DMS53 treated with DMSO at 0.1 percent for 48 hours (cell line): ENCODE results near the gene MORN1.
"Not testable (repeated sequence)": the region's sequence is repeated elsewhere in the genome, so short reads cannot be mapped to it uniquely, and the experiment has no call there.

Source experiments
- DNase-seq: peaks from one replicate; lab custom pipeline; 2025; ENCODE audit not compliant: unreplicated experiment; lab: John Stamatoyannopoulos, UW

MORN1 gene

DNA sequence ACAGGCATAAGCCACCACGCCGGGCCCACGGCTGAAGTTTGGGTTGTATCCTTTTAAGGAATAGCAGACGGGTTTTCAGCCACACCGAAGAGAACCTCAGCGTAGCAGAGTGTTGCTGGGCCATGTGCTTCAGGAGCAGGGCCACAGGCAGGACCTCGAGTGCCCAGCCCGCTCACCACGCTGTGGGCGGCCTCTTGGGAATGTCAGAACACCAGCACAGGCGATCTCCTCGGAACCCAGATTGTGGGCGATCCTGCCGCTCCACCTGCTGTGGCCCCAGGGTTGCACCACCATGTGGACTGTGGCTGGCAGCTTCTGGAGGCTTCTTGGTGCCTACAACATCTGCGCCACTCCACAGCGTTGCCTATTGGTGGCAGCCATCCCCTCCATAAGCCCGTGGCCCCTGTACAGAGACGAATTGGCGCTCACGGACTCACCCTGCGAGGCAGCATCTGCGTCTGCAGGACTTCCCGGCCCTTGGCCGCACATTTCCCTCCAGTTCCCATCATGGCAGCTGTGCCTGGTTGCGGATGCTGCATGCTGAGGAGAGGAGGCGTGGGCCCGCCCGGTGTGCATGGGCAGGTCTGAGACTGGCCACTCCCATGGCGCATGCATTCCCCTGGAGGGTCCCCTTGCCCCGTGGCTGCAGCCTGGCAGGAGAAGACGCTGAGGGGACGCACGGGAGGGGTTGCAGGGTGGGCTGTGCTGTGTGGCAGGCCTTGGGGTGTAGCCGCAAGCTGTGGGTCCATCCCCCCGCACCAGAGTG lies 93.9 kb downstream of the MORN1 start:
- DNase-seq: no peak

DNA sequence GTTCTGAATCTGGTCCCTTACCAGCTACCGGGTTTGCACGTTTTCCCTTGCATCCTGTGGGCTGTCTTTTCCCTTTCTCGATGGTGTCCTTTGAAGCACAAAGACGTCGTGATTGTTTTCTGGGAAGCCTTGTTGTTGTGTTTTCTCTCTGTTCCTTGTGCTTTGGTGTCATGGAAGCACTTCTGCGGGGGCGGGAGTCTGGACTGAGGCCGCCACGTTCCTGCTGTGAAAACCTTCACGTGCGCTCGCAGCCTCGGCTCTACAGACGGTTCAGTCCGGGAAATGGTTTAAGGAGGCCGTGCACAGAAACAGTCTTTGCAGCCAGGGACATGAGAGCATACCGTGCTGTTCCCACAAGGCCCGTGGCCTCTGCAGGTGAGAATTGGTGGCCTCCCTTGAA lies 94.7 kb downstream of the MORN1 start:
- DNase-seq: no peak

DNA sequence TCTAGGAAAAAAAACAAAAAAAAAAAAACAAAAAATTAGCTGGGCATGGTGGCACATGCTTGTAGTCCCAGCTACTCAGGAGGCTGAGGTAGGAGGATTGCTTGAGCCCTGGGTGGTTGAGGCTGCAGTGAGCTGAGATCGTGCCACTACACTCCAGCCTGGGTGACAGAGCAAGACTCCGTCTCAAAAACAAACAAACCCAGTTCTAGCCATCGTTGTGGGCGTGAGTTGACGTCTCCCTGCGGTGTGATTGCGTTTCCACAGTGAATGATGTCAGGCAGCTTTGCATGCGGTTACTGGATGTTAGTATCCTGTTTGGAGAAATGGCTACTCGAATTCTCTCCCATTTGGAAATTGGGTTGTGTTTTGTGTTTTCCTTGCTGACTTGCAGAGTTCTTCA lies 95.1 kb downstream of the MORN1 start:
- DNase-seq: not testable (repeated sequence)

GRCh38 chr1:2295526-2295925 lies 95.8 kb downstream of the MORN1 start:
- no peak for DNase-seq

DNA sequence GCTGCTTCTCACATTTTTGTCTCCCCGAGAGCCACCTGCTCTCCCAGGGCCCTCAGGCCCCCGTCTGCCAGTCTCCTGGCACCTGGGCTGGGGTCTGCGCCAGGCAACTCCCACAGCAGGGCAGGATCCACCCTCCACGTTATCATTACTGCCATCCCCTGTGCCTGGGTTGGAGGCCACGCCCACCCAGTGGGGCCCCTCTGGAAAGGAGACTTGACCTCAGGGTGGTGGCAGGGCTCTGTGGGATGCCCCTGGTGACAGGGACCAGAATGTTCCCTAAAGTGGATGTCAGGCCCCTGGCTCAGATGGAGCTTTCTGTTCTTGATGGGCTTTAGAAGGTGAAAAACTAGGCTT lies 96.7 kb downstream of the MORN1 start:
- no peak for DNase-seq

- DNase-seq: no peak
Measured at GRCh38 chr1:2294033-2294724, 97.2 kb downstream of the MORN1 start.

- no peak for DNase-seq
Measured at GRCh38 chr1:2292725-2293450, 98.5 kb downstream of the MORN1 start.

DNA sequence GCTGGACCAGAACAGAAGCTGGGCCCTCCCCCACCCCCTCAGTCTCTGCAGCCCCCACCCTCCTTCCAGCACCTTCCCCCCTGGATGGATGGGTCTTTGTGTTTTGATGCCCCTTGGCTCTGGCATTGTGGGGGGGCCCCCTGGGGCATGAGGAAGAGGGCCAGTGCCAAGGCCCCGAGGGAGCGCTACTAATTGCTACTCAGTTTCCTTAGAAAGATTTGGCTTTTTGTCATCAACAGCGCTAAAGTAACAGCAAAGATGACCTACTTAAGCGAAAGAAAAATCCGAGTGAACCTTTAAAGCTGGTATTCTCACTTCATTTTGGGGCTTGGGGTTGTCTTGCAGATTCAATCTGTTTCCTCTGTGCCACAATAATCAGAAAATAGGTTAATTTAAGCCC lies 99.8 kb downstream of the MORN1 start:
- DNase-seq: no peak

- no peak for DNase-seq
Measured at GRCh38 chr1:2290595-2291510, 100.5 kb downstream of the MORN1 start.

DNA sequence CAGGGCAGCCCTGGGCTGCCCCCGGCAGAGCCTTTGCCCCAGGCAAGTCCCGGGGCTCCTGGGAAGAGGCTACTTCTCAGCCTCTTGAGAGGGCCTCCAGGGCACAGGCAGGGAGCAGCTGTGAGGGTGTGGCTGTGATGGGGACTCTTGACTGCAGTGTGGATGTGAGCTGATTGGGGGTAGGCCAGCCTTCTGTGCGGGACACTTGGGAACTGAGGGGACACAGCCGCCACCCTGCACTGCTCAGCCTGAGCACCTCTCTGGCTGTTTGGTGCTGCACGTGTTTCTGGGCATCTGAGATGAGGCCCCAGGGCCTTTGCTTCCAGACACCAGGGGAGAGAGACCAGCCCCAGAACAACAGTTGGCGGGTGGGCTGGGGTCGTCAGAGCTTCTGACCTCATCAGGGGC lies 101.2 kb downstream of the MORN1 start:
- DNase-seq: no peak

DNA sequence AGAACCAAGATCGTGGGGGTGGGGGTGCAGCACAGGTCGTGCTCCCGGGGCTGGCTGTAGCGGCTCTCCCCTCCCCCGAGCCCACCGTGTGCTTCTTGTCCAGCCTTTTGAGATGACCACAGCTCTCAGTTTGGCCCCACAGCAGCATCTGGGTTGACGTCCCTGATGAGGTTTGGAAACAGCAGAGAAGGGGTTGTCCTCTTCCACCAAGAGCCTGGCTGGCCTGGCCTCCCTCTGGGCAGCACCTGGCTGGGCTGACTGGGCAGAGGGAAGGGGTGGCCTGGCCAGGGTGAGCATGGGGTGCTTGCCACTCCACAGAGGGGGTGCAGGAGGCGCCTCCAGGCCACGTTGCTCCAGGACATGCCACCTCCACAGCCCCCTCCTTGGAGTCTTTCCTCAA lies 101.7 kb downstream of the MORN1 start:
- DNase-seq: no peak

DNA sequence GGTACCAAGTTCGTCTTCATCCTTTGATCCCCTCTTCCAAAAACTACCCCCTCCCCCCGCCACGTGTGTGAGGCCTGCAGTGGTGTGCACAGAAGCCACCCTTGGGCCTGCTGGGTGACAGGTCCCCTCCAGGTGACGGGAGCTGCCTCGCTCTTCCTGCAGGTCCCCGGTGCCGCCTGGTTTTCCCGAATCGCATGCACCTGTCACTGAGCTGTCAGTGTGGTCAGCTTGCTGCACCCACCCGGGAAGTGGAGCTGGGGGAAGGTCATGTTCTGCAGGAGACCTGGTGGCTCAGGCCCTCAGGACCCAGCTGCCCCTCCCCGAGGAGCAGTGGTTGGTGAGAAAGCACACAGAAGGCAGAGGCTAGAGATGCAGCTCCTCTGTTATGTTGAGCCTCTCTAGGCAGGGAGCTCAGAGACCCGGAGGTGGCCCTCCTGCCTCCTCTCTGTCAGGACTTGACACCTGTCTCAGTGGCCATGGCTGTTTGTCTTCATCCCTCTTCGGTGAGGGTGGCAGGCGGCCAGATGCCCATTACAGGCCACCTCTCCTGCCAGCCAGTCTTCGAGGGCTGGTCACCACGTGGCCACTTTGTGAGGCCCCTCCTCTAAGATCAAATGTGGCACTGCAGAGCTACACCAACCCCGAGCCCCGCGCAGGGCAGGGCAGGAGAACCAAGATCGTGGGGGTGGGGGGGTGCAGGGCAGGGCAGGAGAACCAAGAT lies 102.4 kb downstream of the MORN1 start:
- DNase-seq: no peak

- no peak for DNase-seq
Measured at GRCh38 chr1:2288311-2288710, 103.0 kb downstream of the MORN1 start.

DNA sequence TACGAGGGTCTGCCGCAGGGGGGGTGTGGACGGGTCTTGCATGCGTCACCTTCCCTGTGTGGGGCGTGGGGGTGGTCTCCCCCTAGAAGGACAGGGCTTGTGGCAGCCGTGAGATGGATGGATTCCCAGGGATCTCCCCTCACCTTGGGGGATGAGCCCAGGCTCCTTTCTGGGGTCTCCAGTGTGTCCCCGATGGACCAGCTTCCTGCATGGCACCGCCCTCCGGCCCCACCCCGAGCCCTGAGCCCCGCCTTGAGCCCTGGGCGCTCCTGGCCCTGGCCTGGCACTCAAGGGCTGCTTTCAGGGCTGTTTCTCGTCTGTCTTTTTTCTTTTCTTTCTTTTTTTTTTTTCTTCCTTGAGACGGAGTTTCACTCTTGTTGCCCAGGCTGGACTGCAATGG lies 103.7 kb downstream of the MORN1 start:
- no peak for DNase-seq

DNA sequence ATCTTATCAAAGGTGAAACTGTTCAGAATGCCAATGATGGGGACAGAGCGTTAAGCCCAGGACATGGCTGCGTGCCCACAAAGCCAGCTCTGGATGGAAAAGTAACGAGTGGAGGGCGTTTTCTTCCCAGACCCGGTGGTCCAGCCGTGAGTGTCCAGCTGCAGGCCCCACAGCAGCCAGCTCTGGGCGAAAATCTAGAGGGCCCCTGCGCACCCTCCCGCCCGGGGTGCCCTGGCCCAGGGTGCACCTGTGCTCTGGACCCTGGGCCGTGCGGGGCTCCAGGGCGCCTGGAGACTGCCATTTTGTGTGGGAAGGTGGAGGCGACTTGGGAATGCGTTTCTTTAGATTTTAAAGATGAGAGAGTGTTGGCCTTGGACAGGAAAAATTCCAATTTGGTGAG lies 104.4 kb downstream of the MORN1 start:
- DNase-seq: no peak

- no peak for DNase-seq
Measured at GRCh38 chr1:2284932-2285331, 106.4 kb downstream of the MORN1 start.

DNA sequence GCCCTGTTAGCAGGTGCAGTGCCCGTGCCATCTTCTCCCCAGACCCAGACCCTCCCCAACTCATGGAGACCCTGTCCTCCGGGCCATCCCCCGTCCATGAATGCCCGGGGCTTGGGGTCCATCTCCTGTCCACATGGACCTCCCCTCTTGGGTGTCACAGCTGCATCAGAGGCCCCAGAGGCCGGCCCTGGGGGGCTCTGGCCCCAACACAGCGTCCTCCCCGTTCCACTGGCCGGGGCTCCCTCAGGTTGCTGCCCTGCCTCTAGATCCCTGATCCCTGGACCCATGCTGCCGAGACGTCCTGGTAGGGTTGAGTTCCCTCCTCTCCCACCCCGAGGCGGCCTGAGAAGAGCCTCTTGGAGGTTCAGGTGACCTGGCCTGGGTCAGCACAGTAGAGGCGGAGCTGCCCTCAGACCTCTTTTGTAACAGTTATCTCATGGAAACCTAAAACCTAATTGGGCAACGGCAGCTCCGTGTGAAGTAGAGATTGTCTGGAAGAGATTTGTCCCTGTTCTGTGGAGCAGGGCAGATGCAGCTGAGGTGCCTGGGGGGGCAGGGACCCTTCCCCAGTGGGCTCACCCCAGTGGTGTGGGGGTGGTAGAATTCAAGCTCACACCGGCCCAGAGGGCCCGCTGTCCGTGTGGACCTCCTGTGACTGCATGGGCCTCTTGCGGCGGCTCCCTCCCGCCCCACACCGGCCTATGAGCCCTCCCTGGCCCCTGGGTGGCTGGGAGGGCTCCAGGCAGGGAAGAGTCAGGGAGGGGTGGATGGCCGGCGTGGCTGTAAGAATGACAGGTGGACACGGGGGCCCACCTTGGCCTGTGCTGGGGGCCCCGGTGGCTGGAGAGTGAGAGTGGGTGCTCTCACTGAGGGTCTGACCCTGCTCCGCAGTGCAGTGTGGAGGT lies 107.1 kb downstream of the MORN1 start:
- no peak for DNase-seq

DNA sequence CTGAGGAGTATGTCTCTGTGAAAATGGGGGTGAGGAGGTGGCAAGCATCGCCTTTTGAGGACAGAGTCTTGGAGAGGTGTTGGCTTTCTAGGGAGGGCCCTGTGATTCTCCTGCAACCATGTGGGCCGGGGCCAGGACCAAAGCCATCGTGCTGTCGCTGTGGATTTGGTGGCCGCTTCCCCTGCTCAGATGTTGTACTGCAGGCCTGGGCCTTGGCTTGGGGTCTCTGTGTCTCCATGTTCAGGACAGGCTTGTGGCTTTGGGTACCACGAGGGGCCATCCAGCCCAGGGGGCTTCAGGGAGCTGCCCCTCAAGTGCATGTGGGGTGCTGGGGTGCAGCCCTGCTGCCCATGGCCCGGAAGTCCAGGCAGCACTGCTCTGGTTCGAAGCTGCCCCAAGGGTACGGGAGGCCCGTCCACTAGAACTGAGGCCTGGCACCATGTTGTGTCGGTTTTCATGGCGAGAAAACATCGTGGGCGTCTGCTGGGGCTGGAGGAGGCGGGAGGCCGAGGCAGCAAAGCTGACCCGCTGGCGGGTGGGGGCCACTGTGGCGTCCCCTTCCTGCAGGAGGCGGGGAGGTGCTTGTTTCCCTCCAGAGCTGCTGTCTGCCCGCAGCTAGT lies 107.9 kb downstream of the MORN1 start:
- no peak for DNase-seq
